NCI-H187 treated with DMSO at 0.1 percent for 48 hours (cell line): Measurements from ENCODE around the gene CSH2.
"Not testable (repeated sequence)": the region's sequence is repeated elsewhere in the genome, so short reads cannot be mapped to it uniquely, and the experiment has no call there.

ENCODE experiments used
- DNase-seq: peaks from one replicate; lab custom pipeline; 2025; lab: John Stamatoyannopoulos, UW

CSH2 gene

GRCh38 chr17:63855185-63855584 is 18.3 kb downstream of the CSH2 start:
- DNase-seq: no peak

- DNase-seq: no peak
Measured at GRCh38 chr17:63854709-63855108, 18.8 kb downstream of the CSH2 start.

- DNase-seq: no peak
Measured at GRCh38 chr17:63853260-63853659, 20.2 kb downstream of the CSH2 start.

- no peak for DNase-seq
Measured at GRCh38 chr17:63850401-63850800, 23.1 kb downstream of the CSH2 start.

GRCh38 chr17:63848834-63849689 is 24.4 kb downstream of the CSH2 start:
- no peak for DNase-seq

- no peak for DNase-seq
Measured at GRCh38 chr17:63847525-63848249, 25.8 kb downstream of the CSH2 start.

- DNase-seq: no peak
Measured at GRCh38 chr17:63845509-63845908, 28.0 kb downstream of the CSH2 start.

GRCh38 chr17:63843910-63844677 is 29.4 kb downstream of the CSH2 start:
- DNase-seq: no peak

GRCh38 chr17:63843387-63843888 is 30.0 kb downstream of the CSH2 start:
- DNase-seq: not testable (repeated sequence)

GRCh38 chr17:63842540-63843386 is 30.7 kb downstream of the CSH2 start, which contains the start of gene SMARCD2:
SMARCD2 (minus strand) TSS chr17:63842685; CDS start chr17:63842674, 11 bp downstream.
- DNase-seq: peak; percentile 94

- DNase-seq: no peak
Measured at GRCh38 chr17:63842173-63842539, 31.3 kb downstream of the CSH2 start.

- no peak for DNase-seq
Measured at GRCh38 chr17:63841350-63842172, 31.9 kb downstream of the CSH2 start.

- no peak for DNase-seq
Measured at GRCh38 chr17:63840591-63841349, 32.7 kb downstream of the CSH2 start.

- DNase-seq: no peak
Measured at GRCh38 chr17:63838631-63839171, 34.8 kb downstream of the CSH2 start.

- no peak for DNase-seq
Measured at GRCh38 chr17:63837962-63838600, 35.4 kb downstream of the CSH2 start.

GRCh38 chr17:63837480-63837879 is 36.0 kb downstream of the CSH2 start:
- no peak for DNase-seq

GRCh38 chr17:63836811-63837210 is 36.7 kb downstream of the CSH2 start:
- no peak for DNase-seq

- no peak for DNase-seq
Measured at GRCh38 chr17:63835167-63835720, 38.2 kb downstream of the CSH2 start.
